K562 (cell line): ENCODE results near the gene RPL35. TPM values are rescaled to one million over a fixed set of nuclear protein-coding genes. Genes with fewer than 3 reads are reported as not detected.
A peak's percentile ranks its signal among the peaks of the same experiment; 100 is the strongest.

ENCODE experiments used
- MIER1 ChIP-seq: fragments of 450-650 bp; IDR thresholded peaks from 2 replicates; pipeline ENCODE4 v1.6.1; 2016; ENCODE audit warnings: antibody characterized with exemption, mild to moderate bottlenecking, low read depth
- SFPQ ChIP-seq: fragments of 200-400 bp; formaldehyde crosslinking; IDR thresholded peaks from 2 replicates; pipeline ENCODE4 v1.6.1; 2017; ENCODE audit warnings: mild to moderate bottlenecking, low read depth, low read length, moderate library complexity
- ZBTB40 ChIP-seq, 2 experiments: fragments of 450-650 bp in 1 of 2; sonication (generic) in 1 of 2; formaldehyde crosslinking in 1 of 2; IDR thresholded peaks; 2 replicates each; pipeline versions ENCODE4 v1.7.1 to v1.9.0; 2016 to 2022; ENCODE audit warnings: inconsistent platforms in 1 of 2, mild to moderate bottlenecking in 1 of 2, missing genetic modification reagents in 1 of 2
- ZNF318 ChIP-seq, 2 experiments: fragments of 450-650 bp; IDR thresholded peaks; 2 replicates each; pipeline ENCODE4 v1.6.1; 2016; ENCODE audit warnings: mild to moderate bottlenecking in 2 of 2, borderline replicate concordance in 1 of 2, low read depth in 1 of 2, moderate library complexity in 1 of 2
- polyA plus RNA-seq, 8 experiments: library from polyadenylated mRNA; depleted of rRNA in 4 of 8; stranded (reverse) in 5 of 8; unstranded in 3 of 8; fragments of >200 nt; fragmentation: Nextera tagmentation in 2 of 8; fragmentation: Illumina TruSeq in 1 of 8; extraction: Ambion mirVana in 2 of 8; extraction: Trizol in 1 of 8; gene quantifications; 2 replicates each; pipeline versions ENCODE4 v1.2.1 to v1.2.3, GENCODE V29; 2011 to 2014; ENCODE audit warnings: inconsistent platforms in 1 of 8, missing spikeins in 1 of 8
- total RNA-seq, 7 experiments: library from RNA; depleted of rRNA in 6 of 7; stranded (reverse); fragments of >200 nt in 6 of 7; fragmentation: Illumina TruSeq in 2 of 7; extraction: Trizol in 2 of 7; gene quantifications; 2 replicates each; pipeline versions ENCODE4 v1.2.1 to v1.2.3, GENCODE V29; 2011 to 2021; ENCODE audit warnings: low replicate concordance in 1 of 7

RPL35 gene
- total and polyA plus RNA-seq, 9 of the 15 experiments (the other 6 are each of a cell fraction or from before 2014, with no cell fraction given): 1,755 to 5,101 (median 3,405) TPM

DNA sequence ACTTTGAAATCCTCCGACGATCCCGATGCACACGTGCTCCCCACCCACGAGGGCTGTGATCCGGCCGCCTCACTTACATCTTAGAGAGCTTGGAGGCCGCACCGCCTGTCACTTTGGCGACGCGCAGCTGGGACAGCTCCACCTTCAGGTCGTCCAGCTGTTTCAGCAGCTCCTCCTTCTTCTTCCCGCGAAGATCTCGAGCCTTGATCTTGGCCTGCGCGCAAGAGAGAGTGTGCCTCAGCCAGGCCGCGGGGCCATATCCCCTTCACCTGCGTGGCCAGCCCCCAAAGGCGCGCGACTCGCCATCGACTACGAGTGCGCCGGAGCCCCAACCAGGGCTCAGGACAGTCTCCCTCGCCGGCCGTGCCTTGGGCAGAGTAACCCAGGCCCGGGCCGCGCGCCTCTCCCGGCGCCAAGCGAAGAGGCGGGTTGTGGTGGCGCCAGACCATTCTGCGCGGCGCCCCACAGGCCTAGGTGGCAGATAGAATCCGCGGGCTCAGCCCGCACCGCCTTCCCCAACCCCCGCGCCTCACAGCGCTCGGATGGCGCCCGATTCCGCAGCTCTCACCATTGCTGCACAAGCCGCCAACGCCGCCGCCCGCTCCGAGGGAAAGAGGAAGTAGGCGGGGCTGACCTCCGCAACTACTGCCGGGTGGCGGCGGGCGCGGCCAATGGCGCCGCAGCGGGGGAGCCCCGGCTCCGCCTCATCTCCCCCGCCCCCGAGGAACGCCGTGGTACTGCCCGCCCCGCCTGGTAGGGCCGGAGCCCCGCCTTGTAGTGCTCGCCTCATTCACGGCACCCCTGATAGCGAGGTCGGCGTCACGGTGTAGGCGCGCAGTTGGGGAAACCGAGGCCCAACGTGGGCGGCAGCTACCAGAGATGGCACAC is at the start of gene RPL35, which contains the start of gene ARPC5L (continued):
- TF ChIP-seq ZBTB40 (IDR thresholded peaks at IDR 0.05): peak; percentile 96
- no peak for TF ChIP-seq ZBTB40 (CRISPR knock-in tag; IDR thresholded peaks at IDR 0.05)
- no peak for TF ChIP-seq SFPQ
- peak in 1 of 2 experiments; percentile 92; a peak in 2 of 4 replicates for TF ChIP-seq ZNF318 (IDR thresholded peaks at IDR 0.05; ENCODE audit: borderline replicate concordance in 1 of 2, low read depth in 1 of 2)
- no peak for TF ChIP-seq MIER1
